Common myeloid progenitor, CD34-positive (primary cell): ENCODE data around the gene AACS. TPM values are rescaled to one million over a fixed set of nuclear protein-coding genes. Genes with fewer than 3 reads are reported as not detected.

Experiments
- CTCF ChIA-PET: fragments of 350-600 bp; sonication (Branson Sonifier 250); formaldehyde crosslinking; loops from one replicate; lab custom pipeline; 2021; ENCODE audit warnings: antibody characterized with exemption; lab: Charles Lee
- POLR2A ChIA-PET: fragments of 350-600 bp; sonication (Branson Sonifier 250); formaldehyde crosslinking; loops from one replicate; lab custom pipeline; 2021; ENCODE audit warnings: antibody characterized with exemption; lab: Charles Lee
- DNase-seq, 3 donors: peaks; one replicate each; pipeline versions ENCODE4 v3.0.0 to v3.0.0-alpha.2; 2013
- H3K27ac ChIP-seq, 2 experiments: 1 replicate in 1 of 2; 2 replicates in 1 of 2; pipeline ENCODE4 v1.7.0; 2013; ENCODE audit warnings: inconsistent platforms in 2 of 2, low read length in 2 of 2, mild to moderate bottlenecking in 2 of 2, low read depth in 1 of 2, moderate library complexity in 1 of 2; ENCODE audit not compliant: severe bottlenecking in 2 of 2, insufficient read depth in 1 of 2, poor library complexity in 1 of 2
- H3K27me3 ChIP-seq, 5 experiments: replicated peaks in 2 of 5; 1 replicate in 3 of 5; 2 replicates in 2 of 5; pipeline versions ENCODE4 v1.6.1 to v1.7.0; 2013; ENCODE audit warnings: low read length in 4 of 5, mild to moderate bottlenecking in 2 of 5, moderate library complexity in 2 of 5, inconsistent platforms in 1 of 5; ENCODE audit not compliant: insufficient read depth in 5 of 5, control insufficient read depth in 4 of 5
- H3K36me3 ChIP-seq, 4 experiments: 1 replicate in 2 of 4; 2 replicates in 2 of 4; pipeline versions ENCODE4 v1.6.1 to v1.7.0; 2013; ENCODE audit warnings: low read length in 3 of 4, control low read depth in 1 of 4, mild to moderate bottlenecking in 1 of 4; ENCODE audit not compliant: control insufficient read depth in 4 of 4, insufficient read depth in 4 of 4
- H3K4me1 ChIP-seq, 4 experiments: 1 replicate in 3 of 4; 2 replicates in 1 of 4; pipeline versions ENCODE4 v1.6.1 to v1.7.1; 2013; ENCODE audit warnings: low read length in 3 of 4, mild to moderate bottlenecking in 3 of 4, control low read depth in 1 of 4, inconsistent platforms in 1 of 4, moderate library complexity in 1 of 4; ENCODE audit not compliant: control insufficient read depth in 4 of 4, insufficient read depth in 4 of 4; ENCODE audit errors: control extremely low read depth in 1 of 4
- H3K4me3 ChIP-seq, 7 experiments: 1 replicate in 4 of 7; 2 replicates in 3 of 7; pipeline versions ENCODE4 v1.5.1 to v1.7.0; 2013; ENCODE audit warnings: mild to moderate bottlenecking in 7 of 7, low read length in 6 of 7, moderate library complexity in 6 of 7, inconsistent platforms in 2 of 7, low read depth in 2 of 7, control low read depth in 1 of 7; ENCODE audit not compliant: insufficient read depth in 4 of 7, control insufficient read depth in 1 of 7; ENCODE audit errors: extremely low read depth in 1 of 7
- H3K9me3 ChIP-seq, 5 experiments: 1 replicate in 4 of 5; 2 replicates in 1 of 5; pipeline versions ENCODE4 v1.6.1 to v1.7.1; 2013; ENCODE audit warnings: low read length in 4 of 5, mild to moderate bottlenecking in 2 of 5, inconsistent platforms in 1 of 5, low read depth in 1 of 5, moderate library complexity in 1 of 5; ENCODE audit not compliant: control insufficient read depth in 4 of 5, insufficient read depth in 2 of 5; ENCODE audit errors: control extremely low read depth in 1 of 5
- WGBS: methylation state at CpG from one replicate; pipeline ENCODE4 v1.1.5; 2013; ENCODE audit not compliant: insufficient coverage; 5-methylcytosine and 5-hydroxymethylcytosine counted together
- polyA plus RNA-seq: library from polyadenylated mRNA; unstranded; fragments of 120-200 nt; gene quantifications from one replicate; pipeline ENCODE4 v1.2.1, GENCODE V29; 2013

The AACS gene
- 11.6 TPM for polyA plus RNA-seq

- under 1% methylated on average over 73 of the region's 80 CpGs for WGBS
- Histone ChIP-seq H3K4me3 (peak within 1 kb of the TSS; percentile 64 to 93 (median 82)), H3K36me3 (peaks cover 0 to 12% (median 3%) of the 10 kb centered on the region in 4 experiments), H3K4me1 (peaks cover 3 to 26% (median 22%) of the 10 kb centered on the region in 4 experiments), H3K27ac (peak within 1 kb of the TSS in 1 of 2 experiments; percentile 54), H3K9me3 (peaks cover 0 to 2% (median 0%) of the 10 kb centered on the region in 5 experiments), H3K27me3 (peaks cover 0 to 5% (median 0%) of the 10 kb centered on the region in 5 experiments)
- ChIA-PET CTCF (interaction anchor here (0.8 kb wide), 2 partner anchors 15 to 33 kb away, joined by 3 read pairs; no protein-coding TSS in a partner anchor), POLR2A (no interaction called here)
- DNase-seq, result peak; percentile 71 to 82 (median 78)
Observed at GRCh38 chr12:125065021-125065918, at the start of gene AACS. AACS (plus strand) TSS chr12:125065435; CDS start chr12:125065585, 150 bp downstream.

- POLR2A ChIA-PET, result no interaction called here
- H3K27ac ChIP-seq, result no peak overlapping the region
Observed at GRCh38 chr12:125015680-125016310, 49.4 kb upstream of the AACS start.

GRCh38 chr12:125017801-125018200, 47.4 kb upstream of the AACS start:
- Histone ChIP-seq H3K27ac (no peak overlapping the region), H3K27me3 (no peaks in the 10 kb centered on the region), H3K4me1 (no peaks in the 10 kb centered on the region), H3K36me3 (peaks cover 12 to 67% (median 37%) of the 10 kb centered on the region in 4 experiments), H3K9me3 (no peaks in the 10 kb centered on the region), H3K4me3 (no peak overlapping the region)
- WGBS, result 100% methylated on average over 7 of the region's 9 CpGs
- no peak for DNase-seq
- CTCF ChIA-PET, result no interaction called here
- POLR2A ChIA-PET, result no interaction called here

More at GRCh38 chr12:125015680-125016310, 49.4 kb upstream of the AACS start:
- H3K9me3 ChIP-seq, result no peaks in the 10 kb centered on the region
- DNase-seq, result no peak
- peaks cover 13 to 75% (median 37%) of the 10 kb centered on the region in 4 experiments for H3K36me3 ChIP-seq
- H3K4me3 ChIP-seq, result no peak overlapping the region
- WGBS, result 98% methylated on average over 24 of the region's 24 CpGs
- no peaks in the 10 kb centered on the region for H3K27me3 ChIP-seq
- CTCF ChIA-PET, result no interaction called here
- H3K4me1 ChIP-seq, result no peaks in the 10 kb centered on the region

- Histone ChIP-seq H3K9me3 (peaks cover 0 to 4% (median 0%) of the 10 kb centered on the region in 5 experiments), H3K4me1 (no peaks in the 10 kb centered on the region), H3K27ac (no peak overlapping the region), H3K27me3 (no peaks in the 10 kb centered on the region), H3K36me3 (peaks cover 10 to 67% (median 38%) of the 10 kb centered on the region in 4 experiments), H3K4me3 (no peak overlapping the region)
- POLR2A ChIA-PET, result no interaction called here
- 100% methylated on average over 9 of the region's 11 CpGs for WGBS
- DNase-seq, result no peak
- CTCF ChIA-PET, result no interaction called here
Observed at GRCh38 chr12:125018356-125018755, 46.9 kb upstream of the AACS start.

- no peak overlapping the region for H3K4me3 ChIP-seq
- ChIA-PET CTCF (no interaction called here), POLR2A (no interaction called here)
- H3K27me3 ChIP-seq, result no peaks in the 10 kb centered on the region
- no peaks in the 10 kb centered on the region for H3K4me1 ChIP-seq
- H3K27ac ChIP-seq, result no peak overlapping the region
- H3K36me3 ChIP-seq, result peaks cover 6 to 64% (median 20%) of the 10 kb centered on the region in 4 experiments
- DNase-seq, result no peak
- 100% methylated on average over 9 of the region's 9 CpGs for WGBS
- H3K9me3 ChIP-seq, result peaks cover 0 to 4% (median 0%) of the 10 kb centered on the region in 5 experiments
Observed at GRCh38 chr12:125021096-125021495, 44.1 kb upstream of the AACS start.

- no peak overlapping the region for H3K27ac ChIP-seq
- 100% methylated on average over 3 of the region's 5 CpGs for WGBS
- H3K27me3 ChIP-seq, result no peaks in the 10 kb centered on the region
- no peak for DNase-seq
- peaks cover 0 to 4% (median 0%) of the 10 kb centered on the region in 5 experiments for H3K9me3 ChIP-seq
- no peak overlapping the region for H3K4me3 ChIP-seq
- no peaks in the 10 kb centered on the region for H3K4me1 ChIP-seq
- CTCF ChIA-PET, result no interaction called here
- H3K36me3 ChIP-seq, result peaks cover 6 to 67% (median 20%) of the 10 kb centered on the region in 4 experiments
- POLR2A ChIA-PET, result no interaction called here
Observed at GRCh38 chr12:125021771-125022170, 43.5 kb upstream of the AACS start.
